HUES64 (cell line): ENCODE measurements around the gene SYNRG. TPM values are rescaled to one million over a fixed set of nuclear protein-coding genes. Genes with fewer than 3 reads are reported as not detected.

ENCODE experiments used
- H3K27ac ChIP-seq: 2 replicates; pipeline ENCODE4 v1.7.0; 2013; ENCODE audit warnings: low read depth, low read length, inconsistent platforms
- H3K27me3 ChIP-seq: 2 replicates; pipeline ENCODE4 v1.6.1; 2013; ENCODE audit warnings: mild to moderate bottlenecking, low read length; ENCODE audit not compliant: insufficient read depth
- H3K36me3 ChIP-seq: 2 replicates; pipeline ENCODE4 v1.6.1; 2013; ENCODE audit warnings: mild to moderate bottlenecking, low read length; ENCODE audit not compliant: insufficient read depth
- H3K4me1 ChIP-seq: 2 replicates; pipeline ENCODE4 v1.6.1; 2013; ENCODE audit warnings: mild to moderate bottlenecking, low read length, moderate library complexity; ENCODE audit not compliant: insufficient read depth
- H3K4me3 ChIP-seq: 2 replicates; pipeline ENCODE4 v1.5.1; 2013; ENCODE audit warnings: mild to moderate bottlenecking, low read length, moderate library complexity
- H3K9ac ChIP-seq: 2 replicates; pipeline ENCODE4 v1.6.1; 2013; ENCODE audit warnings: mild to moderate bottlenecking, low read depth, low read length
- H3K9me3 ChIP-seq: 2 replicates; pipeline ENCODE4 v1.6.1; 2013; ENCODE audit warnings: low read depth, low read length; ENCODE audit not compliant: insufficient read depth
- WGBS: fragments of 150-250, 120-280 bp; methylation state at CpG from one replicate; pipeline ENCODE4 v1.1.7; 2013; ENCODE audit warnings: missing lambda C conversion rate; 5-methylcytosine and 5-hydroxymethylcytosine counted together
- polyA plus RNA-seq, 2 experiments: library from polyadenylated mRNA; stranded (reverse); fragments of 50-300 nt; gene quantifications; one replicate each; pipeline ENCODE4 v1.2.3, GENCODE V29; 2013

The SYNRG gene, protein sequence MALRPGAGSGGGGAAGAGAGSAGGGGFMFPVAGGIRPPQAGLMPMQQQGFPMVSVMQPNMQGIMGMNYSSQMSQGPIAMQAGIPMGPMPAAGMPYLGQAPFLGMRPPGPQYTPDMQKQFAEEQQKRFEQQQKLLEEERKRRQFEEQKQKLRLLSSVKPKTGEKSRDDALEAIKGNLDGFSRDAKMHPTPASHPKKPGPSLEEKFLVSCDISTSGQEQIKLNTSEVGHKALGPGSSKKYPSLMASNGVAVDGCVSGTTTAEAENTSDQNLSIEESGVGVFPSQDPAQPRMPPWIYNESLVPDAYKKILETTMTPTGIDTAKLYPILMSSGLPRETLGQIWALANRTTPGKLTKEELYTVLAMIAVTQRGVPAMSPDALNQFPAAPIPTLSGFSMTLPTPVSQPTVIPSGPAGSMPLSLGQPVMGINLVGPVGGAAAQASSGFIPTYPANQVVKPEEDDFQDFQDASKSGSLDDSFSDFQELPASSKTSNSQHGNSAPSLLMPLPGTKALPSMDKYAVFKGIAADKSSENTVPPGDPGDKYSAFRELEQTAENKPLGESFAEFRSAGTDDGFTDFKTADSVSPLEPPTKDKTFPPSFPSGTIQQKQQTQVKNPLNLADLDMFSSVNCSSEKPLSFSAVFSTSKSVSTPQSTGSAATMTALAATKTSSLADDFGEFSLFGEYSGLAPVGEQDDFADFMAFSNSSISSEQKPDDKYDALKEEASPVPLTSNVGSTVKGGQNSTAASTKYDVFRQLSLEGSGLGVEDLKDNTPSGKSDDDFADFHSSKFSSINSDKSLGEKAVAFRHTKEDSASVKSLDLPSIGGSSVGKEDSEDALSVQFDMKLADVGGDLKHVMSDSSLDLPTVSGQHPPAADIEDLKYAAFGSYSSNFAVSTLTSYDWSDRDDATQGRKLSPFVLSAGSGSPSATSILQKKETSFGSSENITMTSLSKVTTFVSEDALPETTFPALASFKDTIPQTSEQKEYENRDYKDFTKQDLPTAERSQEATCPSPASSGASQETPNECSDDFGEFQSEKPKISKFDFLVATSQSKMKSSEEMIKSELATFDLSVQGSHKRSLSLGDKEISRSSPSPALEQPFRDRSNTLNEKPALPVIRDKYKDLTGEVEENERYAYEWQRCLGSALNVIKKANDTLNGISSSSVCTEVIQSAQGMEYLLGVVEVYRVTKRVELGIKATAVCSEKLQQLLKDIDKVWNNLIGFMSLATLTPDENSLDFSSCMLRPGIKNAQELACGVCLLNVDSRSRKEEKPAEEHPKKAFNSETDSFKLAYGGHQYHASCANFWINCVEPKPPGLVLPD (N-terminal part only)
- 20.6 TPM for polyA plus RNA-seq (2013, experiment 1 of 2)
- 18.9 TPM for polyA plus RNA-seq (2013, experiment 2 of 2)

DNA sequence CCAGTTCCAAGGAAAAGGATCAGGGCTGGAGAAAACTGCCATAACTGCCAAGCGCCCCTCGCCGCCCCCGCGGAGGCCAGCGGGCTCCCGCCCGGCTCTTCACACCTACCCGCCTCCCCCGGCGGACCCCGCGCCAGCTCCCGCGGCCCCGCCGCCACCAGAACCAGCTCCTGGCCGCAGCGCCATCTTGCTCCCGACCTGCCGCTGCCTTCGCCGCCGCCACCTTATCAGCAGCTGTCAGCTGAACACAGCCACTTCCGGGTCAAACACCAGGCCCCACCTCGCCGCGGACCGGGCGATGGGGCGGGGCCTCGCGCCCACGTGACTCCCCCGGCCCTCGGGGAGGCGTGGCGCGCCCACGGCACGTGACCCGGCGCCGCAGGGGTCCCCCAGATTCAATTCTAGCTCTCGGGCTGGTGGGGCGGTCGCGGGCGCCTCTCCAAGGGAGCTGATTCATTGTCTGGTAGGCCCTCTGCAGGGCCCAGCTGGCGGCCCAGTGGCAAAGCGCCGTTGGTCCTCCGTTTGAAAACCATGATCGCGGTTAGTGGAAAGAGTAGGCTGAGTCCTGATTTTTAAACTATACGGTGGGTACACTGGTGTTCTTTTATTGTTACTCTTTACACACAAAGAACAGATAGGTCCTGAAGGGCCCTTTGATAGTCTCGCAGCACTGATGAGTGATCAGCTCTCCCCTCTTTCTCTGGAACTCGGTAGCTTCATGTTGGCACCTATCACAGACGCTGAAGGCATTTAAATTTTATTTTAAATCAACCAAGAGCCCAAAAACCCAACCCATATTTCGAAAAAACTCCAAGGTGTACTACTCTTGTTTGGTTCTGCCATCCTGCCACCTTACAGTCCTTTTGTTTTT, at the start of gene SYNRG:
TSS of gene SYNRG (minus strand) at position 249 of the 871 bp plus-strand sequence. CDS start at position 186, 63 bp downstream.
- Histone ChIP-seq H3K4me1 (peaks cover 9% of the 10 kb centered on the region), H3K4me3 (peak within 1 kb of the TSS; percentile 82), H3K27me3 (no peaks in the 10 kb centered on the region), H3K36me3 (peaks cover 24% of the 10 kb centered on the region), H3K9ac (peak within 1 kb of the TSS; percentile 87), H3K9me3 (no peaks in the 10 kb centered on the region), H3K27ac (peak within 1 kb of the TSS; percentile 87)
- WGBS = 3% methylated on average over 60 of the region's 60 CpGs

DNA sequence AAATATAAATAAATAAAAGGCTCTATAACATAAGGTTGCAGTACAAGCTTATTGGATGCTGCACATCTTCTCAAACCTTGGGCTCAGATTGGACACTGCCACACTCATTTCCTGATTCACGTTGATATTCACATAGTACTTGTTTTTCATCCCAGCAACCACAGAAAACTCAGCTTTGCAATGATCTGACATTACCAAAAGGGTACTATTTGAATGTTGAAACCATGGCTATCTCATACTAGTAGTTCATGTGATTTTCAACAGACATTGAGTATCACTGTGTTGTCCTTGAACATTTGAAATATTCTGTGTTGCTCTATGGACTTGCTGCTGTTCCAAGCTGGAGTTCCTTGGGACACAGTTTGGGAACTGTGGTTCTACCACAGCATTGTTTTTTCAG, 48.0 kb upstream of the SYNRG start:
- 98% methylated on average over 1 of the region's 1 CpG for WGBS
- Histone ChIP-seq H3K27me3 (peaks cover 4% of the 10 kb centered on the region; the same call in 1 of the 2 replicates), H3K9ac (no peak overlapping the region), H3K9me3 (no peaks in the 10 kb centered on the region), H3K27ac (no peak overlapping the region), H3K4me3 (no peak overlapping the region), H3K36me3 (no peaks in the 10 kb centered on the region), H3K4me1 (peaks cover 4% of the 10 kb centered on the region)

DNA sequence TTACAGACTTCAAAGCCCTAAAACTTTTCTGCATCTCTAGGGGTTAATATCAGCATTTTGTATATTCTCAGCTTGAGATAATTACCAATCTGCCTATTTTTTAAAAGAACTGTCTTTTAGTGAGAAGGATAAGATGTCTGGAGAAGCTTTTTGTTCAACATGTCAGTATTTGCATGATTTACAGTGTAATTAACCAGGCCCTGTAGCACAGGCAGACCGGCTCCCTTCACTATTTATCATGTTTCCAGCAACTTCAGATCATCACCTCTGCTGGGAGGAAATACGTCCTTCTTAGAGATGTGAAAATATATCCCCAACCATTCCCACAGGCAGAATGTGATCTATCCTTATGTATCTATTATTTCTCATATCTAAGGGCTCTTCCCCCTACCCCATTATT, 42.6 kb upstream of the SYNRG start:
- Histone ChIP-seq H3K4me1 (no peaks in the 10 kb centered on the region), H3K27ac (no peak overlapping the region), H3K9ac (no peak overlapping the region), H3K36me3 (no peaks in the 10 kb centered on the region), H3K9me3 (no peaks in the 10 kb centered on the region), H3K27me3 (peaks cover 20% of the 10 kb centered on the region), H3K4me3 (no peak overlapping the region)
- WGBS = 93% methylated on average over 2 of the region's 2 CpGs

DNA sequence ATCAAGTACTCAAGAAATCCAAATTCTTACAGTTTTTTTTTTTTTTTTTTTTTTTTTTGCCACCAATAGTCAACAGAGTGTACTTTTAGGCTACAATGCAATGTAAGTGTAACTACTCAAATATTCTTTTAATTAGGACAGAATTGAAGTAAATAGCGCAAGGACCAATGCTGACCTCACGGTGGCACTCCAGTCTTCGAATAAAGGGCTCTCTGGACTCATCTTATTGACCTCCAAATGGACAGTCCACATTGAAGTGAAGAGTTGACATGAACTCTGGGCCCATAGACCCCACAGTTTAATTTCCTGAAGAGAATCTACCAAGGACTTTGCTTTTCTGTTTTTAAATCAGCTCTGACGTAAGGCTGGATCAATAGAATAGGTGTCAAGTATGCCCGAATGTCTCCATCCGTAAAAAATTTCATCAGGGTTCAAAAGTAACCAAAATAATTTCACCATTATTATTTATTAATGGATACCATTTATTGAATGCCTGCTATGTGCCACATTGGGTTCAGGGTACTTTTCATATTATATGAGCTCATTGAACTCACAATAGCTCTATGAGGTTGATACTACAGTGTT, 41.3 kb upstream of the SYNRG start:
- no peaks in the 10 kb centered on the region for H3K4me1 ChIP-seq
- no peaks in the 10 kb centered on the region for H3K9me3 ChIP-seq
- 53% methylated on average over 6 of the region's 6 CpGs for WGBS
- H3K9ac ChIP-seq = no peak overlapping the region
- H3K4me3 ChIP-seq = no peak overlapping the region
- no peaks in the 10 kb centered on the region for H3K36me3 ChIP-seq
- H3K27me3 ChIP-seq = peaks cover 33% of the 10 kb centered on the region
- no peak overlapping the region for H3K27ac ChIP-seq

DNA sequence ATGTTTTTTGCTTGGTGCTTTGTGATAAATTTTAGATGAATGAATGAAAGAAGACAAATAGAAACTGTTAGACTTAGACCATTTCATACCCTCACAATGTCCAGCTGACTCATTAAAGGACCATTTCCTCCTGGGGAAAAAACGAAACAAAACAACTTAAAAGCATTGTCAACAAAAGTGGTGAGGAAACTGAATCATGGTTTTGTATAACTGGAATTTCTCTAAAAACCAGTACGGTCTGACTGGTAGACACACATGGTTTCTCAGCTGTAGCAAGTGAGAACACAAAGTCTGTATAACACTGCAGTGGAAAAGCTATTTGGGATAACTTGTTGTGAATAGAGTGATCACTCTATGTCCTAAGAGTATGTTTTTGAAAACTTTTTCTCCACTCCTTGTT, 39.3 kb upstream of the SYNRG start:
- Histone ChIP-seq H3K27me3 (peaks cover 45% of the 10 kb centered on the region), H3K4me3 (no peak overlapping the region), H3K27ac (no peak overlapping the region), H3K9ac (no peak overlapping the region), H3K4me1 (0 out of 2 replicates have a peak, but pooled peaks cover 4% of the 10 kb centered on the region), H3K9me3 (no peaks in the 10 kb centered on the region), H3K36me3 (no peaks in the 10 kb centered on the region)
- WGBS = 77% methylated on average over 2 of the region's 2 CpGs

DNA sequence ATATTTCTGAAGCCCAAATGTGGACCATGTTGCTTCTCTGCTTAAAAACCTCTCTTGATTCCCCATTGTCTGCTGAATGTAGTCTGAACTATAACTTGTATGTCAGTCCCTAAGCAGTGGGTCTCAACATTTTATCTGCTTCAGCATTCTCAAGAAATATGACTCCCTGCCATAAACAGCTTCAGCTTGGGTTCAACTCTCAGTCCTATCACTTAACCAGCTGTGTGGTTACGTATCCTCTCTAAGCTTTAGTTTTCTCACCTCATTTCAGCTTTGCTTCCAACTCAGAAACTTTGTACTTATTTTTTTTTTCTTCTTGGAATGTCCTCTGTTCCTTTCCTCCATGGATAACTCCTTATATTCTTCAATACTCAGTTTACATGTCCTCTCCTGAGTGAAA, 38.6 kb upstream of the SYNRG start:
- no peak overlapping the region for H3K4me3 ChIP-seq
- WGBS = 87% methylated on average over 1 of the region's 1 CpG
- H3K27me3 ChIP-seq = peaks cover 45% of the 10 kb centered on the region
- no peak overlapping the region for H3K9ac ChIP-seq
- 0 out of 2 replicates have a peak, but pooled peaks cover 4% of the 10 kb centered on the region for H3K4me1 ChIP-seq
- no peaks in the 10 kb centered on the region for H3K36me3 ChIP-seq
- H3K9me3 ChIP-seq = no peaks in the 10 kb centered on the region
- no peak overlapping the region for H3K27ac ChIP-seq

DNA sequence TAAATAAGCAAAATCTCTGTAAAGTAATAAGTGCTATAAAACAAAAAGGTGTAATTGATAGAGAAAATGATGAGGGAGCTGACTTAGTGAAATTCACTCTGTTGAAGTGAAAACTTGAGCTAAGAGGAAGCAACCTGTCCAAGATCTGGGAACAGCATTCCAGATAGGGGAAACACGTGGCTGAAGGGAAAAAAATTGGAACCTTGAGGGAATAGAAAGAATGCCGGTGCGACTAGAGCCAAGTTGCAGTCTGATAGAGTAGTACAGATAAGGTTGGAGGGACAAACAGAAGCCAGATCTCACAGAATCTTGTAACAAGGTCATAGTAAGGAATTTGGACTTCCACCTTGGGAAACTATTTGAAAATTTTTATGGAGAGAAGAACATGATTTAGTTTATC, 34.7 kb upstream of the SYNRG start:
- peaks cover 41% of the 10 kb centered on the region for H3K27me3 ChIP-seq

DNA sequence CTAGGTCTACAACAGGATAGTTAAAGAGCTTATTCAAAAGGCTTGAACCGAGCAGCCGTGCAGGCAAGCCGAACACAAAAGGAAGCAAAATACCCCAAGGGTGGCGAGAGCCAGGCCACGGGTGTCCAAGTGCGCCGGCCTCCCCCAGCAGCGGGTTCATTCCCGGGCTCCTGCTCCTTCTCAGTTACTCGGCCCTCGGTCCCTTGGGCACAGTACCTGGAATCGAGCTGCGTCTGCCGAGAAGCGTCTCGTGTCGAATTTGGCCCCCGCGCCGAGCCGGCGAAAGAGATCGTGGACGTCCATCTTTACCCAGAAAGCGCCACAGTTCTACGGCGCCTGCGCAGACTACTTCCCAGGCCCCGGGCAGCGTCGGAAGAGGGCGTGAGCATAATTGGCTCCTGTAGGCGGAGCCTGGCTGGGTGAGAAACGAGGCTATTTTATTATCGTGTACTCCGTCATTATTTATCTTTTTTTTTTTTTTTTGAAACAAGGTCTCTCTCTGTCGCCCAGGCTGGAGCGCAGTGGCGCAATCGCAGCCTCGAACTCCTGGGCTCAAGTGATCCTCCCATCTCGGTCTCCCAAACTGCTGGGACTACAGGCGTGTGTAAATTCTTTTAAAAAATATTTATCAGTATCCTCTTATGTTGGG, 34.0 kb upstream of the SYNRG start, which contains the start of gene DDX52:
TSS of gene DDX52 (minus strand) at position 329 of the 649 bp plus-strand sequence. CDS start at position 303, 26 bp downstream.
- Histone ChIP-seq H3K9me3 (no peaks in the 10 kb centered on the region), H3K9ac (peak within 1 kb of the TSS; percentile 89), H3K27me3 (peaks cover 37% of the 10 kb centered on the region), H3K36me3 (peaks cover 27% of the 10 kb centered on the region), H3K27ac (peak within 1 kb of the TSS; percentile 34), H3K4me1 (0 out of 2 replicates have a peak, but pooled peaks cover 10% of the 10 kb centered on the region), H3K4me3 (peak within 1 kb of the TSS; percentile 98)
- WGBS = under 1% methylated on average over 42 of the region's 43 CpGs

More for the DNA sequence above, 34.7 kb upstream of the SYNRG start:
- H3K4me3 ChIP-seq = peak overlapping the region; percentile 98
- H3K9me3 ChIP-seq = no peaks in the 10 kb centered on the region
- H3K4me1 ChIP-seq = 0 out of 2 replicates have a peak, but pooled peaks cover 10% of the 10 kb centered on the region
- H3K36me3 ChIP-seq = peaks cover 23% of the 10 kb centered on the region
- H3K9ac ChIP-seq = peak overlapping the region; percentile 89; the same call in 1 of the 2 replicates
- 69% methylated on average over 3 of the region's 3 CpGs for WGBS
- H3K27ac ChIP-seq = no peak overlapping the region

DNA sequence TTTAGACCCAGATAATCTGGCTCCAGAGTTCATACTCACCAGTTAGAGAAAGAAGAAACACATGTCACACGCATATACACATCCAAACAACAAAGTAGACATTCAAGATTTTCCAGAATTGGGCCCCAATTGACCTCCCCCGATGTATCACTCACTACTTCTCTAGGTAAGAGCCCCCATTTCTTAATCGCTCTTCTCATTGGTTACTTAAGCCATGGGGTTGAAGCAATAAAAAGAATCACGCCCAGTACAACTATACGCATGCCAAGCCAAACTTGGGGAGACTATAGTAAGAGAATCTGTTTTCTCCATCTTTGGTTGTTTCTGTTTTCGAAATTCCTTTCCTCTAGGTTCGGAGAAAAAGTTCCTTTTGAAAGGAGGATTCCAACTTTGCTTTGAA, 33.5 kb upstream of the SYNRG start:
- Histone ChIP-seq H3K4me1 (0 out of 2 replicates have a peak, but pooled peaks cover 10% of the 10 kb centered on the region), H3K4me3 (peak overlapping the region; percentile 98), H3K36me3 (peaks cover 33% of the 10 kb centered on the region), H3K9me3 (no peaks in the 10 kb centered on the region), H3K27ac (peak overlapping the region; percentile 34), H3K9ac (peak overlapping the region; percentile 89), H3K27me3 (peaks cover 32% of the 10 kb centered on the region)
- WGBS = 2% methylated on average over 7 of the region's 7 CpGs
